GM19023 (cell line): ENCODE measurements around the gene CHST1.

Experiments
- ATAC-seq: cut with Tn5 transposase; IDR thresholded peaks from one replicate; pipeline ENCODE4 v1.9.1; 2021; ENCODE audit warnings: mild to moderate bottlenecking, moderate library complexity; ENCODE audit not compliant: unreplicated experiment

The CHST1 gene

GRCh38 chr11:45674481-45675190 is 9.2 kb upstream of the CHST1 start:
- ATAC-seq: no peak

- no peak for ATAC-seq
Measured at GRCh38 chr11:45673441-45673840, 8.0 kb upstream of the CHST1 start.

GRCh38 chr11:45672593-45672992 is 7.2 kb upstream of the CHST1 start:
- no peak for ATAC-seq

GRCh38 chr11:45671246-45672171 is 6.1 kb upstream of the CHST1 start:
- ATAC-seq: no peak

GRCh38 chr11:45670386-45671135 is 5.1 kb upstream of the CHST1 start:
- no peak for ATAC-seq

GRCh38 chr11:45669956-45670355 is 4.5 kb upstream of the CHST1 start:
- ATAC-seq: no peak

- no peak for ATAC-seq
Measured at GRCh38 chr11:45669146-45669545, 3.7 kb upstream of the CHST1 start.

- no peak for ATAC-seq
Measured at GRCh38 chr11:45667929-45668680, 2.7 kb upstream of the CHST1 start.

GRCh38 chr11:45666648-45667642 is 1.5 kb upstream of the CHST1 start:
- ATAC-seq: no peak

GRCh38 chr11:45665933-45666647 is 668 bp upstream of the CHST1 start:
- ATAC-seq: no peak

GRCh38 chr11:45664376-45665205 is 831 bp downstream of the CHST1 start:
- ATAC-seq: no peak

GRCh38 chr11:45663486-45664375 is 1.7 kb downstream of the CHST1 start:
- ATAC-seq: no peak

- no peak for ATAC-seq
Measured at GRCh38 chr11:45662665-45663485, 2.5 kb downstream of the CHST1 start.

GRCh38 chr11:45662096-45662664 is 3.2 kb downstream of the CHST1 start:
- no peak for ATAC-seq

GRCh38 chr11:45661439-45662055 is 3.9 kb downstream of the CHST1 start:
- ATAC-seq: no peak
